ENCODE results near the gene MED27. TPM values are rescaled to one million over a fixed set of nuclear protein-coding genes. Genes with fewer than 3 reads are reported as not detected.
"Not testable (repeated sequence)": the region's sequence is repeated elsewhere in the genome, so short reads cannot be mapped to it uniquely, and the experiment has no call there.

MED27 gene
- total RNA-seq, 4 donors from 2014 or later = 4.1 to 6.3 (median 5.7) TPM

GRCh38 chr9:131926360-131926922 lies 153.2 kb downstream of the MED27 start:
- no peak overlapping the region for H3K27ac ChIP-seq
- H3K9me3 ChIP-seq = no peaks in the 10 kb centered on the region
- TF ChIP-seq POLR2A (IDR thresholded peaks at IDR 0.05) (no peak), CTCF (IDR thresholded peaks at IDR 0.05) (no peak)
- no peaks in the 10 kb centered on the region for H3K4me1 ChIP-seq
- no peaks in the 10 kb centered on the region for H3K27me3 ChIP-seq
- no peak for DNase-seq
- H3K4me3 ChIP-seq = no peak overlapping the region
- H3K36me3 ChIP-seq = no peaks in the 10 kb centered on the region

DNA sequence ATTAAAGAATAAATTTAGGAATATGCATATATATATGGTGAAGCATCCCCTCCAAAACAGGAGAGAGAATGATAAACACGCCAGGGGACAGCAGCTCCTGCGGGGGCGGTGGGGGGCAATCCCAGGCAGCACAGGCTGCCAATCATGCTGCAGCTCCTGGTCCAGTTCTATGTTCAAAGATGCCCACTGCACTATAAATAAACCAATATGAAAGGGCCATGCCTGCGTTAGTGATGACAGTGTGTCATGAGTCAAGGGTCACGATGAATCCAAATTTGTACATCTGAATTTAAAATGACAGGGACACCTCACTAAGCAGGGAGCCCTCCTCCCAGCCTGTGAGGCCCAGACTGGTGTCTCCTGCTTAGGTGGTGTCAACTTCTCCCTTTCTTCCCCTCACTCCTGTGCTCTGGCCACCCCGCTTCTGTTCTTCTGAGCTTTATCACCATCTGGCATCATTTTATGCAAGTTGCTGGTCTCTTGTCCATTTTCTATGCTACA lies 153.9 kb downstream of the MED27 start:
- Histone ChIP-seq H3K27ac (no peak overlapping the region), H3K4me3 (no peak overlapping the region), H3K9me3 (no peaks in the 10 kb centered on the region), H3K36me3 (no peaks in the 10 kb centered on the region), H3K27me3 (no peaks in the 10 kb centered on the region), H3K4me1 (no peaks in the 10 kb centered on the region)
- TF ChIP-seq CTCF (IDR thresholded peaks at IDR 0.05) = no peak
- no peak for TF ChIP-seq POLR2A (IDR thresholded peaks at IDR 0.05)
- DNase-seq = no peak

- Histone ChIP-seq H3K27ac (no peak overlapping the region), H3K9me3 (no peaks in the 10 kb centered on the region), H3K4me1 (no peaks in the 10 kb centered on the region), H3K36me3 (no peaks in the 10 kb centered on the region), H3K27me3 (no peaks in the 10 kb centered on the region), H3K4me3 (no peak overlapping the region)
- DNase-seq = no peak
- TF ChIP-seq POLR2A (IDR thresholded peaks at IDR 0.05) = no peak
- TF ChIP-seq CTCF (IDR thresholded peaks at IDR 0.05) = no peak
These were observed 155.9 kb downstream of the MED27 start for GRCh38 chr9:131923766-131924165.

DNA sequence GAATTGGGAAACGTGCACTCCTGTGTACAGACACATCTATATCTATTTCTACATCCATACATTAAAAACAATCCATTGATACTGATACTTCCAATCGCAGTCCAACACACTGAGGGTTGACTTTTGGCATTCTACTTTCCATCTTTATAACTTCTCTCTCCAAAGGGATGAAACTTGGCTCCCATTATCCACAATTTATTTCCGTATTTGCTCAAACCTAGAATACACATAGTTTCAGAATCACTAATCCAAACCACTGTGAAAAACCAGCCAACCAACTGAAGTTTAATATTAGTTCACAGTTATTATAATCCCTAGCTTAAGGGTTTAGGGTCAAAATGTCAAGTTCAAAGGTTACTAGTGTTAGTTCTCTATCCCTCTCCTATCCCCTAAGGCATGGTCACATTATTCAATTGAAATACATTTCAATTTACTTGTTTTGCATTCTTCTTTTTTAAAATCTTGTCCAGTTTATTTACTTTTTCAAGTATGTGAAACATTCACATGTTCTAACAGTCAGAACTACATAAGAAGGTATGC lies 156.5 kb downstream of the MED27 start:
- H3K9me3 ChIP-seq = no peaks in the 10 kb centered on the region
- TF ChIP-seq POLR2A (IDR thresholded peaks at IDR 0.05) = no peak
- no peaks in the 10 kb centered on the region for H3K4me1 ChIP-seq
- DNase-seq = no peak
- no peak overlapping the region for H3K4me3 ChIP-seq
- no peak overlapping the region for H3K27ac ChIP-seq
- no peaks in the 10 kb centered on the region for H3K27me3 ChIP-seq
- no peaks in the 10 kb centered on the region for H3K36me3 ChIP-seq

DNA sequence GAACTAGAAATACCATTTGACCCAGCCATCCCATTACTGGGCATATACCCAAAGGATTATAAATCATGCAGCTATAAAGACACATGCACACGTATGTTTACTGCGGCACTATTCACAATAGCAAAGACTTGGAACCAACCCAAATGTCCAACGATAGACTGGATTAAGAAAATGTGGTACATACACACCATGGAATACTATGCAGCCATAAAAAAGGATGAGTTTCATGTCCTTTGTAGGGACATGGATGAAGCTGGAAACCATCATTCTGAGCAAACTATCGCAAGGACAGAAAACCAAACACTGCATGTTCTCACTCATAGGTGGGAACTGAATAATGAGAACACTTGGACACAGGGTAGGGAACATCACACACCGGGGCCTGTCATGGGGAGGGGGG lies 158.0 kb downstream of the MED27 start:
- not testable (repeated sequence) for DNase-seq, H3K27ac ChIP-seq, H3K27me3 ChIP-seq, H3K36me3 ChIP-seq, H3K4me3 ChIP-seq, H3K4me1 ChIP-seq, H3K9me3 ChIP-seq

GRCh38 chr9:131919216-131919615 lies 160.5 kb downstream of the MED27 start:
- Histone ChIP-seq H3K9me3 (no peaks in the 10 kb centered on the region), H3K4me1 (no peaks in the 10 kb centered on the region), H3K27ac (no peak overlapping the region), H3K27me3 (no peaks in the 10 kb centered on the region), H3K4me3 (no peak overlapping the region), H3K36me3 (no peaks in the 10 kb centered on the region)
- TF ChIP-seq POLR2A (IDR thresholded peaks at IDR 0.05) (no peak), CTCF (IDR thresholded peaks at IDR 0.05) (no peak)
- no peak for DNase-seq

DNA sequence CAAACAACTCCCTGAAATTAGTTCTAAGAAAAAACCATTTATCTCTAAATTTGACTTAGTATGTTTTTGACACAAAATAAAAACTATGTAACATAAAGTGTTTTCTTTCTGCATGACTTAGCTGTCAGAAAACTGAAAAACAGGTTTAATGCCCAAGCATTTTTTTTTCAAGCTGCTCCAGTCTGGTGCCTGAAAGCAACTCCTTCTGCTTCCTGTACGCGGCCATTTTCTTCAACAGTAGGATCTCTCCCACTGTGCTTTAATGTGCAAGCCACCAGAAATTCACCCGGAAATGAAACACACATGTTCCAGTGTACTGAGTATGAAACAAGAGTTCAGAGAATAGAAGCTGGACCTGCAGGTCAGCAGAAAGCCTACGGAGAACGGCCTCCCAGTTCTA lies 161.2 kb downstream of the MED27 start:
- H3K4me1 ChIP-seq = no peaks in the 10 kb centered on the region
- no peaks in the 10 kb centered on the region for H3K36me3 ChIP-seq
- H3K27me3 ChIP-seq = no peaks in the 10 kb centered on the region
- TF ChIP-seq CTCF (IDR thresholded peaks at IDR 0.05) (no peak), POLR2A (IDR thresholded peaks at IDR 0.05) (no peak)
- H3K27ac ChIP-seq = no peak overlapping the region
- DNase-seq = no peak
- no peaks in the 10 kb centered on the region for H3K9me3 ChIP-seq
- no peak overlapping the region for H3K4me3 ChIP-seq
